H9 (cell line): ENCODE data around the gene STX17. TPM values are rescaled to one million over a fixed set of nuclear protein-coding genes. Genes with fewer than 3 reads are reported as not detected.

Experiments
- DNase-seq: peaks from one replicate; pipeline ENCODE4 v3.0.0-alpha.2; 2017
- H2AFZ ChIP-seq: one replicate; pipeline ENCODE4 v1.6.1; 2013; ENCODE audit warnings: mild to moderate bottlenecking, low read length, control low read depth, moderate library complexity
- H2AK5ac ChIP-seq: 2 replicates; pipeline ENCODE4 v1.6.1; 2013; ENCODE audit warnings: low read length, control low read depth, mixed read lengths; ENCODE audit not compliant: insufficient read length
- H2BK120ac ChIP-seq: one replicate; pipeline ENCODE4 v1.6.1; 2013; ENCODE audit warnings: low read depth, mild to moderate bottlenecking, low read length, control low read depth, inconsistent platforms; ENCODE audit not compliant: poor library complexity, severe bottlenecking
- H2BK12ac ChIP-seq: 2 replicates; pipeline ENCODE4 v1.6.1; 2013; ENCODE audit warnings: low read length, control low read depth, mixed read lengths, low read depth; ENCODE audit not compliant: insufficient read length
- H2BK15ac ChIP-seq: 2 replicates; pipeline ENCODE4 v1.6.1; 2013; ENCODE audit warnings: low read depth, low read length, control low read depth
- H2BK20ac ChIP-seq: one replicate; pipeline ENCODE4 v1.6.1; 2013; ENCODE audit warnings: low read depth, mild to moderate bottlenecking, low read length, control low read depth, inconsistent platforms; ENCODE audit not compliant: poor library complexity, severe bottlenecking
- H2BK5ac ChIP-seq: 2 replicates; pipeline ENCODE4 v1.6.1; 2013; ENCODE audit warnings: low read length, control low read depth, mixed read lengths; ENCODE audit not compliant: insufficient read length
- H3K14ac ChIP-seq: 2 replicates; pipeline ENCODE4 v1.6.1; 2013; ENCODE audit warnings: low read length, control low read depth; ENCODE audit not compliant: insufficient read depth
- H3K18ac ChIP-seq: 2 replicates; pipeline ENCODE4 v1.6.1; 2013; ENCODE audit warnings: low read depth, mild to moderate bottlenecking, mixed read lengths, low read length, control low read depth; ENCODE audit not compliant: insufficient read length
- H3K23ac ChIP-seq: 2 replicates; pipeline ENCODE4 v1.6.1; 2013; ENCODE audit warnings: low read length, control low read depth, mixed read lengths, low read depth; ENCODE audit not compliant: insufficient read length
- H3K23me2 ChIP-seq: 2 replicates; pipeline ENCODE4 v1.6.1; 2013; ENCODE audit warnings: low read depth, mild to moderate bottlenecking, mixed read lengths, low read length, control low read depth; ENCODE audit not compliant: insufficient read length, poor library complexity, severe bottlenecking
- H3K27ac ChIP-seq: 2 replicates; pipeline ENCODE4 v1.5.1; 2013; ENCODE audit warnings: low read length, control low read depth, mixed read lengths, low read depth; ENCODE audit not compliant: insufficient read length
- H3K27me3 ChIP-seq: 2 replicates; pipeline ENCODE4 v1.6.1; 2013; ENCODE audit warnings: low read length, control low read depth, inconsistent platforms; ENCODE audit not compliant: insufficient read depth
- H3K4ac ChIP-seq: 2 replicates; pipeline ENCODE4 v1.6.1; 2013; ENCODE audit warnings: low read depth, mild to moderate bottlenecking, control low read depth, inconsistent platforms, low read length, moderate library complexity
- H3K4me1 ChIP-seq: 2 replicates; pipeline ENCODE4 v1.6.1; 2013; ENCODE audit warnings: low read length, control low read depth, inconsistent platforms; ENCODE audit not compliant: insufficient read depth
- H3K4me2 ChIP-seq: 2 replicates; pipeline ENCODE4 v1.6.1; 2013; ENCODE audit warnings: low read length, control low read depth, mixed read lengths; ENCODE audit not compliant: insufficient read length, insufficient read depth
- H3K56ac ChIP-seq: 2 replicates; pipeline ENCODE4 v1.6.1; 2013; ENCODE audit warnings: low read depth, mild to moderate bottlenecking, mixed read lengths, low read length, control low read depth; ENCODE audit not compliant: insufficient read length
- H3K79me1 ChIP-seq: 2 replicates; pipeline ENCODE4 v1.6.1; 2013; ENCODE audit warnings: low read depth, mild to moderate bottlenecking, moderate library complexity, low read length, control low read depth, inconsistent platforms; ENCODE audit not compliant: insufficient read depth, poor library complexity, severe bottlenecking
- H3K79me2 ChIP-seq: 2 replicates; pipeline ENCODE4 v1.6.1; 2013; ENCODE audit warnings: low read length, control low read depth, inconsistent platforms; ENCODE audit not compliant: insufficient read depth
- H3K9ac ChIP-seq: 2 replicates; pipeline ENCODE4 v1.6.1; 2013; ENCODE audit warnings: low read length, control low read depth, mixed read lengths; ENCODE audit not compliant: insufficient read length; ENCODE audit errors: extremely low read depth
- H3K9me3 ChIP-seq: one replicate; pipeline ENCODE4 v1.6.1; 2013; ENCODE audit warnings: low read depth, low read length, inconsistent platforms; ENCODE audit not compliant: control insufficient read depth
- H3T11ph ChIP-seq: one replicate; pipeline ENCODE4 v1.6.1; 2013; ENCODE audit warnings: mild to moderate bottlenecking, low read length, control low read depth, inconsistent platforms
- H4K20me1 ChIP-seq: one replicate; pipeline ENCODE4 v1.6.1; 2013; ENCODE audit not compliant: control insufficient read depth, insufficient read length, insufficient read depth
- H4K5ac ChIP-seq: 2 replicates; pipeline ENCODE4 v1.6.1; 2013; ENCODE audit warnings: low read depth, mild to moderate bottlenecking, mixed read lengths, low read length, control low read depth; ENCODE audit not compliant: insufficient read length
- H4K8ac ChIP-seq: replicated peaks from 2 replicates; pipeline ENCODE4 v1.6.1; 2013; ENCODE audit warnings: low read length, control low read depth, mixed read lengths, low read depth; ENCODE audit not compliant: insufficient read length
- H4K91ac ChIP-seq: 2 replicates; pipeline ENCODE4 v1.6.1; 2013; ENCODE audit warnings: low read depth, mild to moderate bottlenecking, moderate library complexity, mixed read lengths, low read length, control low read depth; ENCODE audit not compliant: insufficient read length
- H3K27ac Mint-ChIP-seq, 3 experiments: 2 replicates in 2 of 3; 3 replicates in 1 of 3; pipeline ENCODE4 v1.8.0; 2020 to 2021; ENCODE audit warnings: mixed read lengths in 3 of 3, mild to moderate bottlenecking in 1 of 3, moderate library complexity in 1 of 3
- H3K27me3 Mint-ChIP-seq: 2 replicates; pipeline ENCODE4 v1.8.0; 2021; ENCODE audit warnings: low read depth, mild to moderate bottlenecking, moderate library complexity, mixed read lengths
- H3K36me3 Mint-ChIP-seq, 3 experiments: 2 replicates in 2 of 3; 3 replicates in 1 of 3; pipeline ENCODE4 v1.8.0; 2020 to 2021; ENCODE audit warnings: low read depth in 3 of 3, mixed read lengths in 3 of 3; ENCODE audit not compliant: insufficient read depth in 1 of 3
- H3K4me1 Mint-ChIP-seq, 2 experiments: 2 replicates each; pipeline ENCODE4 v1.8.0; 2020; ENCODE audit warnings: mixed read lengths in 2 of 2
- H3K4me3 Mint-ChIP-seq, 2 experiments: 2 replicates in 1 of 2; 3 replicates in 1 of 2; pipeline ENCODE4 v1.8.0; 2020 to 2021; ENCODE audit warnings: mild to moderate bottlenecking in 2 of 2, mixed read lengths in 2 of 2, moderate library complexity in 1 of 2
- H3K9me3 Mint-ChIP-seq, 2 experiments: 2 replicates in 1 of 2; 3 replicates in 1 of 2; pipeline ENCODE4 v1.8.0; 2020; ENCODE audit warnings: mild to moderate bottlenecking in 2 of 2, mixed read lengths in 2 of 2, moderate library complexity in 1 of 2
- CTCF ChIP-seq: fragments of 200-600 bp; sonication (generic); conservative IDR thresholded peaks from 3 replicates; pipeline ENCODE4 v1.8.0; 2021; ENCODE audit warnings: antibody characterized with exemption, mild to moderate bottlenecking
- WGBS: extraction: QIAGEN DNeasy Blood & Tissue Kit; methylation state at CpG from one replicate; pipeline ENCODE4 v1.1.7; 2013; ENCODE audit warnings: missing lambda C conversion rate, low lambda C conversion rate, mixed read lengths; ENCODE audit not compliant: insufficient read length; ENCODE audit errors: extremely low coverage; 5-methylcytosine and 5-hydroxymethylcytosine counted together
- total RNA-seq: library from RNA; stranded (reverse); gene quantifications from 2 replicates; pipeline ENCODE4 v1.2.1, GENCODE V29; 2021

Gene STX17
- total RNA-seq, 1 experiment from 2014 or later: 21.2 TPM

GRCh38 chr9:99980598-99980997 lies 74.1 kb downstream of the STX17 start:
- Histone ChIP-seq H4K20me1 (no peaks in the 10 kb centered on the region), H3K79me1 (no peaks in the 10 kb centered on the region), H2BK5ac (no peak overlapping the region), H2BK12ac (no peak overlapping the region), H3T11ph (no peak overlapping the region), H3K14ac (no peak overlapping the region), H4K8ac (no peak overlapping the region), H3K56ac (no peak overlapping the region), H3K27me3 (no peaks in the 10 kb centered on the region), H3K4ac (no peak overlapping the region), H4K5ac (no peak overlapping the region), H3K4me1 (no peaks in the 10 kb centered on the region), H3K23me2 (no peaks in the 10 kb centered on the region), H3K23ac (no peak overlapping the region), H2BK15ac (no peak overlapping the region), H3K9ac (no peak overlapping the region), H4K91ac (no peak overlapping the region), H3K27ac (no peak overlapping the region), H2AFZ (no peak overlapping the region), H3K4me2 (no peak overlapping the region), H3K9me3 (no peaks in the 10 kb centered on the region), H3K79me2 (no peaks in the 10 kb centered on the region), H2BK20ac (no peak overlapping the region), H2BK120ac (no peak overlapping the region), H3K18ac (no peak overlapping the region), H2AK5ac (no peak overlapping the region)
- peaks cover 0 to 4% (median 2%) of the 10 kb centered on the region in 3 experiments; a peak in 3 of 7 replicates for H3K36me3 Mint-ChIP-seq
- no peak overlapping the region for H3K4me3 Mint-ChIP-seq
- peaks cover 17 to 21% of the 10 kb centered on the region in 2 experiments for H3K4me1 Mint-ChIP-seq
- no peak for TF ChIP-seq CTCF
- H3K27me3 Mint-ChIP-seq: no peaks in the 10 kb centered on the region
- no peak for DNase-seq
- WGBS: no CpG with 5 or more reads among the region's 2 CpGs
- no peaks in the 10 kb centered on the region for H3K9me3 Mint-ChIP-seq
- H3K27ac Mint-ChIP-seq: no peak overlapping the region
